NT2/D1 (cell line): Measurements from ENCODE around the gene NUDT1.

Experiments
- DNase-seq: peaks from one replicate; pipeline ENCODE4 v3.0.0-alpha.2; 2011; ENCODE audit warnings: low read depth, low spot score
- H3K27me3 ChIP-seq: 2 replicates; pipeline ENCODE4 v1.6.0; 2011; ENCODE audit warnings: mild to moderate bottlenecking; ENCODE audit not compliant: insufficient read length, insufficient read depth
- H3K36me3 ChIP-seq: 2 replicates; pipeline ENCODE4 v1.6.1; 2011; ENCODE audit warnings: mild to moderate bottlenecking, low read length, mixed read lengths; ENCODE audit not compliant: insufficient read depth, insufficient read length
- H3K4me1 ChIP-seq: 2 replicates; pipeline ENCODE4 v1.5.1; 2011; ENCODE audit not compliant: insufficient read depth, insufficient read length
- H3K4me3 ChIP-seq: 2 replicates; pipeline ENCODE4 v1.5.1; 2011; ENCODE audit warnings: low read depth; ENCODE audit not compliant: insufficient read length
- H3K9ac ChIP-seq: 2 replicates; pipeline ENCODE4 v1.6.0; 2011; ENCODE audit warnings: low read depth; ENCODE audit not compliant: insufficient read length
- H3K9me3 ChIP-seq: 2 replicates; pipeline ENCODE4 v1.5.1; 2011; ENCODE audit warnings: mild to moderate bottlenecking, low read length; ENCODE audit not compliant: insufficient read depth
- SUZ12 ChIP-seq: IDR thresholded peaks from 2 replicates; pipeline ENCODE4 v1.6.1; 2011; ENCODE audit not compliant: insufficient read length, insufficient read depth; ENCODE audit errors: extremely low read depth
- YY1 ChIP-seq: IDR thresholded peaks from 2 replicates; pipeline ENCODE4 v1.6.1; 2011; ENCODE audit not compliant: insufficient read length, insufficient read depth
- ZNF274 ChIP-seq: IDR thresholded peaks from 2 replicates; pipeline ENCODE4 v1.6.1; 2011; ENCODE audit warnings: mild to moderate bottlenecking, low read depth, low read length

The NUDT1 gene

DNA sequence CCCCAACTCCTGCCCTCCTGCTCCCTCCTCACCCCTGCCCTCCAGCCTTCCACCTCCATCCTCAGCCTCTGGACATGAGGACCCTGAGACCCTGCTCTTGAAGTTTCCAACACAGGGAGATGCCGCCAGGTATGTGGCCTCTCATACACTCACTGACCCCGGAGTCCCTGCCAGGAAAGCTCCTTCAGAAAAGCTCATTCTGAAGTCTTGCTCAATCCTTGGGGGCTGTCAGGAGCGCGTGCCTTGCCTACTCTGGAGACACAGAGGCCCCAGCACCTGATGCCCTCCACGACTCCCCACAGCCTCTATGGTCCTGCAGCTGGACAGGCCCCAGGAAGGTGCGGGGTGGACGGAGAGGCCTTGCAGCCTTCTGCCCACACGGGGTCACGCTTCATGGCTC lies 11.0 kb downstream of the NUDT1 start:
- H3K9ac ChIP-seq = no peak overlapping the region
- H3K36me3 ChIP-seq = peaks cover 85% of the 10 kb centered on the region
- H3K4me3 ChIP-seq = no peak overlapping the region
- H3K9me3 ChIP-seq = no peaks in the 10 kb centered on the region
- DNase-seq = no peak
- H3K4me1 ChIP-seq = peaks cover 5% of the 10 kb centered on the region
- TF ChIP-seq YY1 = no peak
- H3K27me3 ChIP-seq = no peaks in the 10 kb centered on the region

DNA sequence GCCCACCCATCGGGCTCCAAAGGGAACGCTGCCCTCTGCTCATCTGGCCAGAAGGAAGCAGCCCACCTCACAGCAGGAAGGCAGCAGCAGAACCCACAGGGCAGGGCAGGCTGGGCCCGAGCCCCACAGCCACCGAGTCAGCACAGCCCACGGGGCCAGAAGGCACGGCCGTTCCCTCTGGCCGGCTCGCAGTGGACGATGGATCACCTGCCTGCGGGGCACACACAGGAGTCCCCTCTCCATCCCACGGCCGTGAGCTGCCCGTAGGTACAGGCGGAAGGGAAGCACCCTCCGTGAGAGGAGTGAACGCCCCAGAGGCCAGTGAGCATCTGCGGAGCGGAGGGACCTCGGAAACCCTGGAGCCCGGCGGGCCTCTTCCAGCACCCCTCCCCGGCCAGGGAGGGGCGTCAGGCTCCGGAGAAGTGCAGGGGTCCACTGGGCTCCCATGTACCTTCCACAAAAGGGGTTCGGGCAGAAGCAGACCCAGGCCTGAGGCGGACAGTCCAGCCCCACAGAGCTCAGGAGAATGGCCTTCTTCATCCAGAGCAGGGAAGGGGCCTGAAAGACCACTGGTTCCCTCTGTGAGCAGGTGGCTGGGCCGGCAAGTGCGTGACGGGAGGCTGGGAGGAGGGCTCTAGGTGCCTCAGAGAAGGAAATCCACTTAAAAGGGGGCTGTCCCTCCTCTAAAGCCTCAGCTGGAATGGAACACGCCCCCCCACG lies 11.7 kb downstream of the NUDT1 start:
- TF ChIP-seq ZNF274 (no peak), SUZ12 (no peak), YY1 (no peak)
- Histone ChIP-seq H3K9me3 (no peaks in the 10 kb centered on the region), H3K9ac (no peak overlapping the region), H3K36me3 (peaks cover 86% of the 10 kb centered on the region), H3K27me3 (no peaks in the 10 kb centered on the region), H3K4me1 (peaks cover 10% of the 10 kb centered on the region), H3K4me3 (no peak overlapping the region)
- DNase-seq = no peak

DNA sequence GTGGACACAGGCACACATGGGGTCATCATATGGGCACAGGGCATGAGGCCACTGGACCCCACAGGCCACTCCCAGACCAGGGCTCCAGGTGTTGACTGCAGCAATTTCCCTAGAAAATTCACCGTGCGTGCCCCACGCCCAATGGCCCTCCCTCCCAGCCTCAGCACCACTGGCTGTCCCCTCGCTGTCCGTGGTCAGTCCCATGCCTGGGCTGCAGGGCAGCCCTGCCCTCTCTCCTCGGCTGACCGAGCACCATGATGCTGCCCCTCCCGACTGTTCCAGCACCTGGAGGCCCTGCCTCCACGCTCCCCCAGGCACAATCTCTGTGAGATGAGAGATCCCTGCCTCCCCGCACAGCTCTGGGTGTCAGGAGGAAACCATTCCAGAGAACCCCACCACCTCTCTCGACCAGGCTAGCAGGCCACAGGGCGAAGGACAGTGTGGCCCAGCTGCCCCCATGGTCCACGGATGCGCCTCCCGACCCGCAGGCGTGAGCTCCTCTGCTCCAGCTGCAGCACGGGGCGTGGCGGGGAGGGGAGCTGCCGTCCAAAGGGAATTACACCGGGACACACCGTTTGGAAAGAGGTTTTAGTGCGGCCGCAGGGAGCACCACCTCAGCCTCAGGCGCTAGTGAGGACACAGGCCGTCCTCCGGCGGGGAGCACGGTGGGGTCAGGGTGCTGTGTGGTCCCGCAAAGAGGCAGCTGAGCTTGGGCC lies 12.6 kb downstream of the NUDT1 start:
- DNase-seq = no peak
- Histone ChIP-seq H3K27me3 (no peaks in the 10 kb centered on the region), H3K9me3 (no peaks in the 10 kb centered on the region), H3K9ac (no peak overlapping the region), H3K4me3 (no peak overlapping the region), H3K36me3 (peaks cover 88% of the 10 kb centered on the region), H3K4me1 (peaks cover 12% of the 10 kb centered on the region)
- no peak for TF ChIP-seq SUZ12
- TF ChIP-seq ZNF274 = no peak
- no peak for TF ChIP-seq YY1

DNA sequence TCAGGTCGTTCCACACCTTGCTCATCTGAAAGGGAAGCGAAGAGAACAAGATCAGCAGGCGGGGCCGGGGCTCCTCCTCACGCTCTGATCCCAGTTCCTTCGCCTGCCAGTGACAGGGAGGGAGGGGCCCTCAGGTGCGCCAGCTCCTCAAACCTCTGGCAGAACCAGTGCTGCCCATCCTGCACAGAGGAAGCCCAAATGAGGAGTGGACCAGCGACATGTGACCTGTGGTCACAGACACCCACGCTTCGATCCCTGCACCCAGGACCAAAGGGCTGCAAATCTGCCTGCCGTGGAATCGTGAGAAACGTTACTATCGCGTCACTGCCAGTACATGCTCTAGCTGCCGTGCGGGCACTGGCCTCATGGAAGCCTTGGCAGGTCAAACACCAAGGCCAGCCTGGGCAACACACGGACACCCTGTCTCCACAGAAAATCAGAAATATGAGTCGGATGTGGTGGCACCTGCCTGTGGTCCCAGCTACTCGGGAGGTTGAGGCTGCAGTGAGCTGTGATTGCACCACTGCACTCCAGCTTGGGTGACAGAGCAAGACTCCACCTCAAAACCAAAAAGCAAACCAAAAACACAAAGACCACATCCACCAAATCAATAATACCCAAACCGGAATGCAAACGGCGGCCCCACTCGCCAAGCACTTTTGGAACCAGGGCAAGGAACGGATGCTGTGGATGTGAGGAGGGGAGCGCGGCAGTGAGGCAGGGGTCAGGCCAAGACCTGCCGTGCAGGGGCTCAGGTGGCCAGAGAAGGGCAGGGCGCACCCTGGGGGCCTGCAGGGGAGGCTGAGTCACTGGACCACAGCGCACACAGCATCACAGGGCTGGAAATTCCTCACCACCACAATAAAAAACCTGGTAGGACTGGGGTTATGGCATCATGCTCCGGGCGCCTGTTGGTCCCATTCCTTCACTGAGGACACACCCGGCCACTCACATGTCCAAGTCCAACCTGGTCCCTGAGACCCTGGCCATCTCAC lies 13.4 kb downstream of the NUDT1 start:
- peaks cover 83% of the 10 kb centered on the region for H3K36me3 ChIP-seq
- no peaks in the 10 kb centered on the region for H3K27me3 ChIP-seq
- H3K4me3 ChIP-seq = no peak overlapping the region
- no peaks in the 10 kb centered on the region for H3K9me3 ChIP-seq
- H3K4me1 ChIP-seq = peaks cover 12% of the 10 kb centered on the region
- no peak overlapping the region for H3K9ac ChIP-seq
- DNase-seq = no peak
- TF ChIP-seq YY1 (no peak), SUZ12 (no peak), ZNF274 (no peak)

DNA sequence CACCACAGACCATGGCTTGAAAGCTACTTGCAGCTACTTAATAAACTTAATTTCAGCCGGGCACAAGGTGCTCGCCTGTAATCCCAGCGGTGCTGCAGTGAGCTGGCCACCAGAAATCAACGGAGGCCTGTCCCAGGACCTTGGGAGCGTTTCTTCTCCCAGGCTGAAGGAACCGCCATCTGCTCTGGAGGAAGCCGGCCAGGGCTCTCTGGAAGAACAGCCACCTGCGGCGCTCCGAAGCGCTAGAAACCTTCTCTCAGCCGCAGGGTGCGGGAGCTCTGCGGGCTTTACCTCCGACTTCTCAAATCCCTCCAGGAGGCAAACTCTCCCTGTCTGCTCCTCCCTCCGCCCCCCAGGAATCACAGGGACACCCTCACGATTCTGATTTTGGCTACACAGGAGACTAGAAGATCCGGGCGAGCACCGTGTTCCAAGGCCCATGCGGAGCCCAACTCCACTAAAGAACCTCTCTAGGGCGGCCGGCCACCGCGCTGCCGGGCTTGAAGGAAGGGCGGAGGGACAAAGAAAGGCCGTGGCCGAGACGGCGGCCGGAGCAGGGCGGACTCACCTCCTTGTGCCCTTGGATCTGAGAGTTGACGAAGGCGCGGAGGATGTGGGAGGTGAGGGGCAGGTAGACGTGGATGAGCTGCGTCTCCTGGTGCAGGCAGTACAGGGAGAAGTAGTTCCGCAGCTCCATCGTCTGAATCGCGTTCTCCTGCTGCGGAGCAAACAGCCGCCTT lies 14.4 kb downstream of the NUDT1 start:
- H3K9ac ChIP-seq = no peak overlapping the region
- H3K4me3 ChIP-seq = no peak overlapping the region
- no peaks in the 10 kb centered on the region for H3K9me3 ChIP-seq
- TF ChIP-seq SUZ12 = no peak
- no peak for TF ChIP-seq ZNF274
- TF ChIP-seq YY1 = no peak
- peaks cover 14% of the 10 kb centered on the region for H3K4me1 ChIP-seq
- peaks cover 81% of the 10 kb centered on the region for H3K36me3 ChIP-seq
- no peaks in the 10 kb centered on the region for H3K27me3 ChIP-seq
- DNase-seq = no peak

DNA sequence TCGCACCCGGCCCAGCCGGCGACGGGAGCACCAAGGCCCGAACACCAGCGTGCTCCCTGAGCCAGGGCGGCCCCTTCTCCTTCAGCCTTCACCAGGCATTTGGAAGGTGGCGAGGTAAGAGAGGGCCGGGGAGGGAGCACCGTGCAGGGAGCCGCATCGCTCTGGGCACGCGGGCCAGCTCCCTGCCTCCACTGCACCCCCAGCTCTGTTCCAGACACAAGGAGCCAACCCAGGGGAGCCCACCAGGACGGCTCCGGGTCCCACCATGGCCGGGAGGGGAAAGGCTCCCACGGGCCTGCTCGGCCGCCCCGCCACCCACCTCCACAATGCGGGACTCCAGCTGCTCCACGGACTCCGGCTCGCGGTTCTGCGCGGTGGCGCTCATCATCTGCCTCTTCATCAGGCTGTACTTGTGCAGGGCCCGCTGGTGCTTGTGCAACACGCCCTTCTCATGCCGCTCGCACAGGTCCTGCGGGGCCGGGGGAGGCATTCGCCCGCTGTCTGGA lies 15.1 kb downstream of the NUDT1 start:
- peaks cover 83% of the 10 kb centered on the region for H3K36me3 ChIP-seq

More for the DNA sequence above, 15.1 kb downstream of the NUDT1 start:
- no peaks in the 10 kb centered on the region for H3K27me3 ChIP-seq
- TF ChIP-seq ZNF274 = no peak
- TF ChIP-seq YY1 = no peak
- no peak for TF ChIP-seq SUZ12
- DNase-seq = no peak
- peak overlapping the region; percentile 45 for H3K9ac ChIP-seq
- H3K9me3 ChIP-seq = no peaks in the 10 kb centered on the region
- peaks cover 14% of the 10 kb centered on the region for H3K4me1 ChIP-seq
- no peak overlapping the region for H3K4me3 ChIP-seq
